ENCODE results near the gene CORIN.

Gene CORIN

GRCh38 chr4:47737326-47737725, 100.5 kb downstream of the CORIN start:
- no peaks in the 10 kb centered on the region for H3K27me3 ChIP-seq (replicated peaks; ENCODE audit: control insufficient read depth, insufficient read depth, low read length, poor library complexity, severe bottlenecking)
- DNase-seq, result no peak
- no peaks in the 10 kb centered on the region for H3K9me3 ChIP-seq (ENCODE audit: control insufficient read depth, low read length)
- no peak overlapping the region for H3K4me3 ChIP-seq (ENCODE audit: insufficient read depth, low read depth, low read length, poor library complexity, severe bottlenecking)
- H3K27ac ChIP-seq (ENCODE audit: insufficient read depth, low read length, poor library complexity, severe bottlenecking), result no peak overlapping the region
- no peaks in the 10 kb centered on the region for H3K4me1 ChIP-seq (ENCODE audit: control insufficient read depth, insufficient read depth, low read length, poor library complexity, severe bottlenecking)
- no peaks in the 10 kb centered on the region for H3K36me3 ChIP-seq (ENCODE audit: control insufficient read depth, insufficient read depth, low read length)

- Histone ChIP-seq H3K9me3 (ENCODE audit: control insufficient read depth, low read length) (no peaks in the 10 kb centered on the region), H3K27ac (ENCODE audit: insufficient read depth, low read length, poor library complexity, severe bottlenecking) (no peak overlapping the region), H3K36me3 (ENCODE audit: control insufficient read depth, insufficient read depth, low read length) (no peaks in the 10 kb centered on the region), H3K27me3 (replicated peaks; ENCODE audit: control insufficient read depth, insufficient read depth, low read length, poor library complexity, severe bottlenecking) (no peaks in the 10 kb centered on the region), H3K4me1 (ENCODE audit: control insufficient read depth, insufficient read depth, low read length, poor library complexity, severe bottlenecking) (no peaks in the 10 kb centered on the region), H3K4me3 (ENCODE audit: insufficient read depth, low read depth, low read length, poor library complexity, severe bottlenecking) (no peak overlapping the region)
- no peak for DNase-seq
These were observed 101.3 kb downstream of the CORIN start for GRCh38 chr4:47736555-47736954.

GRCh38 chr4:47736146-47736545, 101.7 kb downstream of the CORIN start:
- no peaks in the 10 kb centered on the region for H3K27me3 ChIP-seq (replicated peaks; ENCODE audit: control insufficient read depth, insufficient read depth, low read length, poor library complexity, severe bottlenecking)
- no peaks in the 10 kb centered on the region for H3K4me1 ChIP-seq (ENCODE audit: control insufficient read depth, insufficient read depth, low read length, poor library complexity, severe bottlenecking)
- H3K9me3 ChIP-seq (ENCODE audit: control insufficient read depth, low read length), result no peaks in the 10 kb centered on the region
- no peak overlapping the region for H3K4me3 ChIP-seq (ENCODE audit: insufficient read depth, low read depth, low read length, poor library complexity, severe bottlenecking)
- H3K36me3 ChIP-seq (ENCODE audit: control insufficient read depth, insufficient read depth, low read length), result no peaks in the 10 kb centered on the region
- H3K27ac ChIP-seq (ENCODE audit: insufficient read depth, low read length, poor library complexity, severe bottlenecking), result no peak overlapping the region
- DNase-seq, result no peak

GRCh38 chr4:47733302-47734175, 104.3 kb downstream of the CORIN start:
- Histone ChIP-seq H3K27me3 (replicated peaks; ENCODE audit: control insufficient read depth, insufficient read depth, low read length, poor library complexity, severe bottlenecking) (no peaks in the 10 kb centered on the region), H3K9me3 (ENCODE audit: control insufficient read depth, low read length) (no peaks in the 10 kb centered on the region), H3K36me3 (ENCODE audit: control insufficient read depth, insufficient read depth, low read length) (no peaks in the 10 kb centered on the region), H3K4me3 (ENCODE audit: insufficient read depth, low read depth, low read length, poor library complexity, severe bottlenecking) (no peak overlapping the region), H3K4me1 (ENCODE audit: control insufficient read depth, insufficient read depth, low read length, poor library complexity, severe bottlenecking) (no peaks in the 10 kb centered on the region), H3K27ac (ENCODE audit: insufficient read depth, low read length, poor library complexity, severe bottlenecking) (no peak overlapping the region)
- DNase-seq, result no peak

DNA sequence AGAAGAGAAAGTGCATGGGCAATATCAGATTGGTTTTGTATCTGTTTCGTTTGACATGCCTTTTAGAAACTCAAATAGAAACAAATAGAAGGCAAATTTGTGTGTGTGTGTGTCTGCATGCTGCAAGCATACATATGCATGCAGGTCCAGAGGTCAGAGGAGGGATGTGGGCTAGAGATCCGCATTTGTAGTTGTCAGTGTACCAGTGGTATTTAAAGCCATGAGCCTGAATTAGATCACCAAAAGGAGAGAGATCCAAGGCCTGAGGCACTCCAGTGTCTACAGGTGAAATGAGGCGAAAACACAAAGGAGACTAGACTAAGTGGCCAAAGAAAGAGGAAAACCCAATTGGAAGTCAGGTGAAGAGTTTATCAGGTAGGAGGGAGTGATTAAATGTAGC, 106.7 kb downstream of the CORIN start:
- H3K27ac ChIP-seq (ENCODE audit: insufficient read depth, low read length, poor library complexity, severe bottlenecking), result no peak overlapping the region
- no peak for DNase-seq
- H3K4me3 ChIP-seq (ENCODE audit: insufficient read depth, low read depth, low read length, poor library complexity, severe bottlenecking), result no peak overlapping the region
- H3K4me1 ChIP-seq (ENCODE audit: control insufficient read depth, insufficient read depth, low read length, poor library complexity, severe bottlenecking), result no peaks in the 10 kb centered on the region
- no peaks in the 10 kb centered on the region for H3K9me3 ChIP-seq (ENCODE audit: control insufficient read depth, low read length)
- H3K27me3 ChIP-seq (replicated peaks; ENCODE audit: control insufficient read depth, insufficient read depth, low read length, poor library complexity, severe bottlenecking), result no peaks in the 10 kb centered on the region
- no peaks in the 10 kb centered on the region for H3K36me3 ChIP-seq (ENCODE audit: control insufficient read depth, insufficient read depth, low read length)

- Histone ChIP-seq H3K4me3 (ENCODE audit: insufficient read depth, low read depth, low read length, poor library complexity, severe bottlenecking) (no peak overlapping the region), H3K27me3 (replicated peaks; ENCODE audit: control insufficient read depth, insufficient read depth, low read length, poor library complexity, severe bottlenecking) (no peaks in the 10 kb centered on the region), H3K27ac (ENCODE audit: insufficient read depth, low read length, poor library complexity, severe bottlenecking) (no peak overlapping the region), H3K9me3 (ENCODE audit: control insufficient read depth, low read length) (no peaks in the 10 kb centered on the region), H3K4me1 (ENCODE audit: control insufficient read depth, insufficient read depth, low read length, poor library complexity, severe bottlenecking) (no peaks in the 10 kb centered on the region), H3K36me3 (ENCODE audit: control insufficient read depth, insufficient read depth, low read length) (no peaks in the 10 kb centered on the region)
- no peak for DNase-seq
These were observed 108.7 kb downstream of the CORIN start for GRCh38 chr4:47729131-47729680.

DNA sequence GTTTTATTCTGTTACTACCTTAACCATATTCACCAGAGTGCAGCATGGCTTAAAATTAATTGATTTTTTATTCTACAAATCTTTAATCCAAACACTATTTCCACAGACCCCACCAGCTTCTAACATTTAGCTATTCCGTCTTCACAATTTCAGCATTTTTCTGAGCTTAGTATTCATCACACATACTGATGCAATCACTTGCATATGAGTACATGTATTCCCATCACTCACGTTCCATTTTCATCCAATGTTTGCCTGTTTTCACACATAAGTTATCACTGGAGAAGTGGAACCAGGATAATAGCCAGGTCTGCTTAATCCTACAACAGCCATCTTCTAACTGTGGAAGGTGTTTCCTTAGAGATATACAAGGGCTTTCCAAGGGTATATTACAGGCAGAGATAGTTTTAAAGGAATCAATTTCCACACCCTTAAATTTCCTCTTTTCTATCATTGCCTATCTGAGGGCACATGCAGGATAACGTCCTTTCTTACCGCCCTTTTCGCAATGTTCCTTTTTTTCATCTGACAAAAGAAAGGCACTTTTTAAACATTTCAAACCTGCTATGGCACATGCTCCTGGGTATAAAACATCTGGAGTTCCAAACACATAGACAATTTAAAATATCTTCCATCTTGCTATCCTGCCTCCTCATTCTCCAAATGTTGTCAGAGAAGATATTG, 115.8 kb downstream of the CORIN start:
- no peaks in the 10 kb centered on the region for H3K4me1 ChIP-seq (ENCODE audit: control insufficient read depth, insufficient read depth, low read length, poor library complexity, severe bottlenecking)
- no peaks in the 10 kb centered on the region for H3K27me3 ChIP-seq (replicated peaks; ENCODE audit: control insufficient read depth, insufficient read depth, low read length, poor library complexity, severe bottlenecking)
- no peaks in the 10 kb centered on the region for H3K9me3 ChIP-seq (ENCODE audit: control insufficient read depth, low read length)
- H3K36me3 ChIP-seq (ENCODE audit: control insufficient read depth, insufficient read depth, low read length), result no peaks in the 10 kb centered on the region
- H3K4me3 ChIP-seq (ENCODE audit: insufficient read depth, low read depth, low read length, poor library complexity, severe bottlenecking), result no peak overlapping the region
- no peak overlapping the region for H3K27ac ChIP-seq (ENCODE audit: insufficient read depth, low read length, poor library complexity, severe bottlenecking)
- DNase-seq, result no peak

- Histone ChIP-seq H3K36me3 (ENCODE audit: control insufficient read depth, insufficient read depth, low read length) (no peaks in the 10 kb centered on the region), H3K27me3 (replicated peaks; ENCODE audit: control insufficient read depth, insufficient read depth, low read length, poor library complexity, severe bottlenecking) (no peaks in the 10 kb centered on the region), H3K4me3 (ENCODE audit: insufficient read depth, low read depth, low read length, poor library complexity, severe bottlenecking) (no peak overlapping the region), H3K4me1 (ENCODE audit: control insufficient read depth, insufficient read depth, low read length, poor library complexity, severe bottlenecking) (no peaks in the 10 kb centered on the region), H3K9me3 (ENCODE audit: control insufficient read depth, low read length) (no peaks in the 10 kb centered on the region), H3K27ac (ENCODE audit: insufficient read depth, low read length, poor library complexity, severe bottlenecking) (no peak overlapping the region)
- DNase-seq, result no peak
These were observed 116.4 kb downstream of the CORIN start for GRCh38 chr4:47721485-47721884.

DNA sequence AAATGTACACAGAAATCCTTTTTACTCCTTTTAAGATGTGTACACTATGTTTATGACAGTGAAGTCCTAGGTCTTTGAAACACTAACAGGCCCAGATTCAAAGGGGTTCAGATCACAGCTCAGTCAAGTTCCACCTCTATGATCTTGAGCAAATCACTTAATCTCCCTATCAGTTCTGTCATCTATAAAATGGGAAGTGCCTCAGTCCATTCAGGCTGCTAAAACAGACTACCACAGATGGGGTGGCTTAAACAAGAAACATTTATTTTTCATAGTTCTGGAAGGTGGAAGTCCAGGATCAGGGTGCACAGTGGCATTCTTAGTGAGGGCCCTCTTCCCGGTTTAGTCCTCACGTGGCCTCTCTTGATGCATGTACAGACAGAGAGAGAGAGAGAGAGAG, 117.1 kb downstream of the CORIN start:
- H3K27ac ChIP-seq (ENCODE audit: insufficient read depth, low read length, poor library complexity, severe bottlenecking), result no peak overlapping the region
- H3K4me1 ChIP-seq (ENCODE audit: control insufficient read depth, insufficient read depth, low read length, poor library complexity, severe bottlenecking), result no peaks in the 10 kb centered on the region
- H3K27me3 ChIP-seq (replicated peaks; ENCODE audit: control insufficient read depth, insufficient read depth, low read length, poor library complexity, severe bottlenecking), result no peaks in the 10 kb centered on the region
- H3K4me3 ChIP-seq (ENCODE audit: insufficient read depth, low read depth, low read length, poor library complexity, severe bottlenecking), result no peak overlapping the region
- DNase-seq, result no peak
- no peaks in the 10 kb centered on the region for H3K36me3 ChIP-seq (ENCODE audit: control insufficient read depth, insufficient read depth, low read length)
- no peaks in the 10 kb centered on the region for H3K9me3 ChIP-seq (ENCODE audit: control insufficient read depth, low read length)

DNA sequence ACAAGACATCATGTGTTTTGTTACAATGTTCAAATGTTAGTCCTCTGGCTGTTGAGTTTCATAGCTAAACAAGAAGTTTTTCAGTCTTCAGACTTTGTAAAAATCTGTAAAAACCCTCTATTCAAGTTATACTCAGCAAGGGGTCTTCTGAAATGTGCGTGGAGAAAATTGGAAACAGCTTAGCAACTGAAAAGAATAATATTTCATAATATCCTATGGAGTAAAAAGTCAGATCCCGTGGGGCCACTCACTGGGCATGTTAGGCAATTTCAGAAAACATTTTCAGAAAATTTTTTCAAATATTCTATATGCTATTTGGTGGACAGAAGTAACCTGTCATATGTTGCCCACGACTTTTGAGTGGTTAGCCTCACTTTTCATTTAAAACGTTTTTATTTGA, 118.3 kb downstream of the CORIN start:
- no peak for DNase-seq
- H3K27ac ChIP-seq (ENCODE audit: insufficient read depth, low read length, poor library complexity, severe bottlenecking), result no peak overlapping the region
- no peaks in the 10 kb centered on the region for H3K27me3 ChIP-seq (replicated peaks; ENCODE audit: control insufficient read depth, insufficient read depth, low read length, poor library complexity, severe bottlenecking)
- no peak overlapping the region for H3K4me3 ChIP-seq (ENCODE audit: insufficient read depth, low read depth, low read length, poor library complexity, severe bottlenecking)
- no peaks in the 10 kb centered on the region for H3K36me3 ChIP-seq (ENCODE audit: control insufficient read depth, insufficient read depth, low read length)
- H3K9me3 ChIP-seq (ENCODE audit: control insufficient read depth, low read length), result no peaks in the 10 kb centered on the region
- H3K4me1 ChIP-seq (ENCODE audit: control insufficient read depth, insufficient read depth, low read length, poor library complexity, severe bottlenecking), result no peaks in the 10 kb centered on the region
